Pancreas (tissue), 10 donors: ENCODE data around the gene IRGC. TPM values are rescaled to one million over a fixed set of nuclear protein-coding genes. Genes with fewer than 3 reads are reported as not detected.

Experiments used
- ATAC-seq, 4 donors: fragments of 200-7000 bp; cut with Tn5 transposase; one replicate each; pipeline versions ENCODE4 v1.8.0 to v1.9.1; 2020; ENCODE audit warnings: mild to moderate bottlenecking in 4 of 4, moderate library complexity in 4 of 4
- DNase-seq, 6 donors: peaks; one replicate each; pipeline ENCODE4 v3.0.0-alpha.2; 2020
- FAIRE-seq: peaks from 2 replicates; lab custom pipeline; 2012; peaks lifted over from hg19 to GRCh38; lab: Jason Lieb, UNC
- H3K27ac ChIP-seq, 4 donors: fragments of 200-600 bp; sonication (generic); 1 replicate in 3 of 4; 2 replicates in 1 of 4; pipeline versions ENCODE4 v1.5.0 to v1.8.0; 2020
- H3K27me3 ChIP-seq, 4 donors: fragments of 200-600 bp; one replicate each; pipeline ENCODE4 v1.8.0; 2021
- H3K36me3 ChIP-seq, 3 donors: fragments of 200-600 bp; sonication (generic) in 1 of 3; one replicate each; pipeline versions ENCODE4 v1.5.0 to v1.8.0; 2020 to 2021
- H3K4me1 ChIP-seq, 3 donors: fragments of 200-600 bp; one replicate each; pipeline ENCODE4 v1.8.0; 2021
- H3K4me3 ChIP-seq, 4 donors: fragments of 200-600 bp; sonication (generic) in 2 of 4; one replicate each; pipeline versions ENCODE4 v1.5.0 to v1.8.0; 2020 to 2021
- H3K9me3 ChIP-seq, 4 donors: fragments of 200-600 bp; one replicate each; pipeline ENCODE4 v1.8.0; 2021
- WGBS, 2 donors: extraction: QIAGEN DNeasy Blood & Tissue Kit; methylation state at CpG; one replicate each; pipeline ENCODE4 v1.1.7; 2013; 5-methylcytosine and 5-hydroxymethylcytosine counted together
- intact Hi-C, 3 donors: fragments of 100-400 bp; cut with DNase I; formaldehyde crosslinking; loops; one replicate each; pipeline versions ENCODE4 v1.11.1 to v1.14.2; 2022
- polyA plus RNA-seq, 2 donors: library from polyadenylated mRNA; stranded (reverse); fragments of 200-250 nt; gene quantifications; one replicate each; pipeline ENCODE4 v1.2.3, GENCODE V29; 2013
- total RNA-seq, 6 donors: library from RNA; stranded (reverse); fragmentation: NEBNext Ultra II Directional in 4 of 6; extraction: Animal tissue kit (Norgen Biotek cat#: 25700) in 4 of 6; gene quantifications; one replicate each; pipeline versions ENCODE4 v1.2.1 to v1.2.4, GENCODE V29; 2021 to 2023
- TF ChIP-seq, protein P1 (sequence below), 4 donors: fragments of 200-600 bp; sonication (generic) in 3 of 4; IDR thresholded peaks; one replicate each; pipeline versions ENCODE4 v1.5.0 to v1.8.0; 2021; ENCODE audit warnings: antibody characterized with exemption in 4 of 4
- donor health status: healthy with polysubstance abuse.
- donor health status: DM: no; HTN: no; CAD: no; lungs with moderate emphysema.
- donor health status: DM: no; HTN: no; CAD: no.
- donor health status: control.
- donor health status: control.
- donor health status: Bipolar disorder and iron deficiency.
- donor health status: DM: yes; HTN: yes; CAD: no.
- donor health status: DM: no; HTN: no; CAD: no.
- donor health status: DM: no; HTN: no; CAD: no.
- donor health status: DM: yes; HTN: yes; CAD: no.

Gene IRGC
- total and polyA plus RNA-seq, 8 donors = not detected

DNA sequence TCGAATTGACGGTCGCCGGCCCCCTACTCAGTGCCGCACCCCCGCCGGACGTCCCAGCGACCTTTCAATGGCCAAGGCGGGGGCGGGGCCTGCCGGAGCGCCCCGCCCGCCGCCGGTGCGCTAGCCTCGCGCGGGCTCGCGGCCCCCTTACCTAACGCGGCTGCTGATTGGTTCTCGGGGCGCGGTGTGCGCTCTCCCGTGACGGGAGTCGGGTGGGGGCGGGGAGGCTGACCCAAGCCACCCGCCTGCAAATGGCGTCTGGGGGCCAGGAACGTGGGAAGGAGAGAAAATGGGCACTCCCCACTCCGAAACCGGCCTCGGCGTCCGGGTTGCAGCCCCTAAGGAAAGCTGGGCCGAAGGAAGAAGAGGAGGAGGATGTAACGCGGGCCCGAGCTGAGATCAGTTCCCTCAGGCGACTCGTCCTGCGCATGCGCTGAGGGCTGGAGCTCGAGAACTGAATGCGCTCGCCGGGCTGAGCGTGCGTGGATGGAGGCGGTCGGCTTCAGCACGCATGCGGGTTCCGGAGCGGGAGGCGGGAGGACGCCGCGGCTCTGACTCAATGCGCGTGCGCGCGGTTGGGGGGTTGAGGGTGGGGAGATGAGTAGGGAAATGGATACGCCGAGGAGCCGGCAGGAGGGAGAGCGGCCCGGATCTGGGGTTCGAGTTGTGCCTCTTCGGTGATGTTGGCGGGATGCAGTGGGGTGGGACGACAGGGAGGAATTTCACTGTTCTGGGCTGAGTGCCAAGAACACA, 38.8 kb downstream of the IRGC start, which contains the start of gene SMG9:
TSS of gene SMG9 (minus strand) at position 460 of the 753 bp plus-strand sequence. CDS start 4,221 bp downstream, outside the sequence.
- DNase-seq = peak; percentile 96 to 100 (median 98)
- ATAC-seq = peak; percentile 92 to 97 (median 94)
- 0 to 1% methylated on average over 79 of the region's 79 CpGs for WGBS, 2 donors
- H3K9me3 ChIP-seq = no peaks in the 10 kb centered on the region
- TF ChIP-seq, protein P1, sequence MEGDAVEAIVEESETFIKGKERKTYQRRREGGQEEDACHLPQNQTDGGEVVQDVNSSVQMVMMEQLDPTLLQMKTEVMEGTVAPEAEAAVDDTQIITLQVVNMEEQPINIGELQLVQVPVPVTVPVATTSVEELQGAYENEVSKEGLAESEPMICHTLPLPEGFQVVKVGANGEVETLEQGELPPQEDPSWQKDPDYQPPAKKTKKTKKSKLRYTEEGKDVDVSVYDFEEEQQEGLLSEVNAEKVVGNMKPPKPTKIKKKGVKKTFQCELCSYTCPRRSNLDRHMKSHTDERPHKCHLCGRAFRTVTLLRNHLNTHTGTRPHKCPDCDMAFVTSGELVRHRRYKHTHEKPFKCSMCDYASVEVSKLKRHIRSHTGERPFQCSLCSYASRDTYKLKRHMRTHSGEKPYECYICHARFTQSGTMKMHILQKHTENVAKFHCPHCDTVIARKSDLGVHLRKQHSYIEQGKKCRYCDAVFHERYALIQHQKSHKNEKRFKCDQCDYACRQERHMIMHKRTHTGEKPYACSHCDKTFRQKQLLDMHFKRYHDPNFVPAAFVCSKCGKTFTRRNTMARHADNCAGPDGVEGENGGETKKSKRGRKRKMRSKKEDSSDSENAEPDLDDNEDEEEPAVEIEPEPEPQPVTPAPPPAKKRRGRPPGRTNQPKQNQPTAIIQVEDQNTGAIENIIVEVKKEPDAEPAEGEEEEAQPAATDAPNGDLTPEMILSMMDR (IDR thresholded peaks at IDR 0.05) = no peak
- FAIRE-seq = no peak
- H3K4me1 ChIP-seq = peaks cover 0 to 23% (median 7%) of the 10 kb centered on the region in 3 donors
- peak within 1 kb of the TSS; percentile 55 to 84 (median 70) for H3K4me3 ChIP-seq
- H3K36me3 ChIP-seq = peaks cover 0 to 10% (median 0%) of the 10 kb centered on the region in 3 donors
- H3K27me3 ChIP-seq = no peaks in the 10 kb centered on the region
- peak within 1 kb of the TSS; percentile 96 to 99 (median 98) for H3K27ac ChIP-seq
- intact Hi-C loops = no loop called here

DNA sequence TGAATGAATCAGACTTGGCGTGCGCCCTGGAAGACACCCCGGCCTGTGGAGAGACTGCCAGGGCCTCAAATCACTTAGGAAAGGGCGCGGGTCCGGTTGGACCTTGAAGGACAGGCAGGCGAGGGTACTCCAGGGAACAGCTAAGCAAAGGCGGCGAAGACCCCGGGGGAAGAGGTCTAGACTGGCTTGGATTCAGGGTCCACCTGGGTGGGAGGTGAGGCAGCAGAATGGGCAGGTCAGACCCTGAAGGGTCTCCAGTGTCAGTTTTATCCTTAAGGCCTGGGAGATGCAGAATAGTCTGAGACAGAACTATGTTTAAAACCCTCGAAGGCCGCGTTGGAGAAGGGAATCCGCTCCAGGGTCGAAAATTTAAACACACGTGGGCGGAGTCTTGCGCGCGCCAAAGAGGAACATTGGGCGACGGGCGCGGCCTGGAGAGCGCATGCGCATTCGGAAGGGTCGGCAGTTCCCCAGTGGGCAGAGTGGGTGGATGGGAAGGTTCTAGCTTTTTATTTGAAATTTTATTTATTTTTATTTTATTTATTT, 39.5 kb downstream of the IRGC start:
- DNase-seq (peak; percentile 75 to 91 (median 81)), ATAC-seq (peak; percentile 68 to 81 (median 70)), FAIRE-seq (peak; percentile 37)
- 2% methylated on average over 28 of the region's 28 CpGs for WGBS, 2 donors
- no peaks in the 10 kb centered on the region for H3K9me3 ChIP-seq
- peak overlapping the region; percentile 96 to 99 (median 98) for H3K27ac ChIP-seq
- peaks cover 0 to 23% (median 7%) of the 10 kb centered on the region in 3 donors for H3K4me1 ChIP-seq
- intact Hi-C loops = no loop called here
- TF ChIP-seq, protein P1 (IDR thresholded peaks at IDR 0.05) = no peak
- H3K27me3 ChIP-seq = no peaks in the 10 kb centered on the region
- peak overlapping the region; percentile 55 to 84 (median 70) for H3K4me3 ChIP-seq
- peaks cover 0 to 3% (median 0%) of the 10 kb centered on the region in 3 donors for H3K36me3 ChIP-seq

DNA sequence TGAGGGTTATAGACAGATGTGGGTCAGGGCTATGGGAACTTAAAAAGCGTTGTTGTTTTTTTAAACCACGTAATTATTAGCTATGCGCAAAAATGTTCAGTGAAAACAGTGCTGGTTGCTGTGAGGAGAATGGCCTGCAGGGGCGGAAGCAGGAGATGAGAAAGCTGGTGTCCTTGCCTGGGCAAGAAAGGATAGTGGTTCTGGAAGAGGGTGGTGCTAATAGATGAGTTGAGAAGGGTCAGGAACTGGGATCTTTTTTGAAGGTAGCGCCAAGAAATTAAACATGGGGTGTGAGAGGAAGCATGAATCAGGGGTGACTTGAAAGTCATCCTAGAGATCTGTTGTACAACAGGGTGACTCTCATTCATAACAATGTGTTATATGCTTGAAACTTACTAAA, 43.6 kb downstream of the IRGC start:
- DNase-seq = no peak
- ATAC-seq = no peak
- H3K36me3 ChIP-seq = no peaks in the 10 kb centered on the region
- TF ChIP-seq, protein P1 (IDR thresholded peaks at IDR 0.05) = no peak
- intact Hi-C loops = no loop called here
- no peak overlapping the region for H3K27ac ChIP-seq
- FAIRE-seq = no peak
- 68 to 78% methylated on average over 5 of the region's 5 CpGs for WGBS, 2 donors
- H3K4me3 ChIP-seq = no peak overlapping the region
- no peaks in the 10 kb centered on the region for H3K27me3 ChIP-seq
- H3K9me3 ChIP-seq = no peaks in the 10 kb centered on the region
- H3K4me1 ChIP-seq = peaks cover 0 to 5% (median 0%) of the 10 kb centered on the region in 3 donors

DNA sequence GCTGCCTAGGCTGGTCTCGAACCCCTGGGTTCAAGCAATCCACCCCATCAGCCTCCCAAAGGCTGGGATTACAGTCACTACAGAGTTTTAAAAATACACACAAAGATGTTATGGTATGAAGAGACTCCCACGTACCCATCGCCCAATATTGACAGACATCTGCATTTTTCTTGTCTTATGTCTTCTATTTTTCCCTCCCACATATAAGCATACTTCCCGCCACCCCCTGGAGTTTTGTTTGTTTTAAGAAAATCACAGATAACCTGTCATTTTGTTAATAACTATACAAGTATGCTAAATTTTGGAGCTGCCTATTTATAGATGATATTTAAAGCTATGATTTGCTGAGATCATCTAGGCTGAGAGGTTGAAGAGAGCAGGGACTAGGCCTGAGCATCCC, 45.1 kb downstream of the IRGC start:
- Histone ChIP-seq H3K27ac (no peak overlapping the region), H3K9me3 (no peaks in the 10 kb centered on the region), H3K36me3 (no peaks in the 10 kb centered on the region), H3K4me1 (peaks cover 0 to 1% (median 0%) of the 10 kb centered on the region in 3 donors), H3K4me3 (no peak overlapping the region), H3K27me3 (no peaks in the 10 kb centered on the region)
- no peak for FAIRE-seq
- no peak for ATAC-seq
- 72 to 84% methylated on average over 4 of the region's 4 CpGs for WGBS, 2 donors
- DNase-seq = no peak
- TF ChIP-seq, protein P1 (IDR thresholded peaks at IDR 0.05) = no peak
- intact Hi-C loops = no loop called here
